SKM-1 treated with dmso at 0.1 percent for 144 hours (cell line): ENCODE results near the gene OR1M1.
A peak's percentile ranks its signal among the peaks of the same experiment; 100 is the strongest.

Experiments used
- DNase-seq: peaks from one replicate; lab custom pipeline; 2025; ENCODE audit not compliant: unreplicated experiment; lab: John Stamatoyannopoulos, UW

Gene OR1M1

GRCh38 chr19:9075064-9075949 lies 11.6 kb upstream of the OR1M1 start:
- no peak for DNase-seq

GRCh38 chr19:9076901-9077300 lies 10.0 kb upstream of the OR1M1 start:
- DNase-seq, result no peak

GRCh38 chr19:9078651-9079050 lies 8.2 kb upstream of the OR1M1 start:
- no peak for DNase-seq

- no peak for DNase-seq
Measured at GRCh38 chr19:9107375-9107774, 20.5 kb downstream of the OR1M1 start, which contains the start of gene OR7G2. Gene OR7G2, minus strand, starts transcription at chr19:9107475. Its CDS starts 4,232 bp downstream, at chr19:9103243.

GRCh38 chr19:9109959-9110358 lies 23.1 kb downstream of the OR1M1 start:
- no peak for DNase-seq

- no peak for DNase-seq
Measured at GRCh38 chr19:9115307-9115813, 28.5 kb downstream of the OR1M1 start, which contains the start of gene OR7G1. Gene OR7G1, minus strand, starts transcription at chr19:9115763. Its CDS starts 0 bp downstream, at chr19:9115763.

GRCh38 chr19:9116547-9116946 lies 29.7 kb downstream of the OR1M1 start:
- DNase-seq, result no peak

- no peak for DNase-seq
Measured at GRCh38 chr19:9126900-9127405, 40.1 kb downstream of the OR1M1 start, which contains the start of gene OR7G3. Gene OR7G3, minus strand, starts transcription at chr19:9126950. Its CDS starts 0 bp downstream, at chr19:9126950.

GRCh38 chr19:9128171-9128570 lies 41.3 kb downstream of the OR1M1 start:
- DNase-seq, result no peak

- DNase-seq, result peak; percentile 2
Measured at GRCh38 chr19:9130965-9131364, 44.1 kb downstream of the OR1M1 start.

- DNase-seq, result no peak
Measured at GRCh38 chr19:9132422-9132821, 45.6 kb downstream of the OR1M1 start.

- DNase-seq, result no peak
Measured at GRCh38 chr19:9139609-9140158, 52.8 kb downstream of the OR1M1 start.

- peak; percentile 86 for DNase-seq
Measured at GRCh38 chr19:9140159-9140874, 53.5 kb downstream of the OR1M1 start, which contains the start of gene ZNF317. Gene ZNF317, plus strand, starts transcription at chr19:9140397. Its CDS starts 15,620 bp downstream, at chr19:9156017.

GRCh38 chr19:9144920-9145319 lies 58.1 kb downstream of the OR1M1 start:
- no peak for DNase-seq
